ENCODE results near the gene NIF3L1.
"Not testable (repeated sequence)": the region's sequence is repeated elsewhere in the genome, so short reads cannot be mapped to it uniquely, and the experiment has no call there.

The NIF3L1 gene

GRCh38 chr2:200871151-200871550 is 18.0 kb upstream of the NIF3L1 start:
- DNase-seq (ENCODE audit: low read depth): no peak

GRCh38 chr2:200873560-200873959 is 15.6 kb upstream of the NIF3L1 start:
- no peak for DNase-seq (ENCODE audit: low read depth)

GRCh38 chr2:200877443-200877842 is 11.7 kb upstream of the NIF3L1 start:
- no peak for DNase-seq (ENCODE audit: low read depth)

GRCh38 chr2:200878289-200878880 is 10.8 kb upstream of the NIF3L1 start:
- no peak for DNase-seq (ENCODE audit: low read depth)

GRCh38 chr2:200881715-200882249 is 7.4 kb upstream of the NIF3L1 start:
- DNase-seq (ENCODE audit: low read depth): not testable (repeated sequence)

- DNase-seq (ENCODE audit: low read depth): no peak
Measured at GRCh38 chr2:200899482-200899881, 10.3 kb downstream of the NIF3L1 start.

- peak; percentile 56 for DNase-seq (ENCODE audit: low read depth)
Measured at GRCh38 chr2:200901459-200902072, 12.4 kb downstream of the NIF3L1 start.

GRCh38 chr2:200905618-200906296 is 16.6 kb downstream of the NIF3L1 start:
- DNase-seq (ENCODE audit: low read depth): no peak

- no peak for DNase-seq (ENCODE audit: low read depth)
Measured at GRCh38 chr2:200909958-200910357, 20.8 kb downstream of the NIF3L1 start.

- DNase-seq (ENCODE audit: low read depth): no peak
Measured at GRCh38 chr2:200913654-200914053, 24.5 kb downstream of the NIF3L1 start.

GRCh38 chr2:200922439-200922838 is 33.3 kb downstream of the NIF3L1 start:
- no peak for DNase-seq (ENCODE audit: low read depth)

- DNase-seq (ENCODE audit: low read depth): no peak
Measured at GRCh38 chr2:200929334-200930249, 40.4 kb downstream of the NIF3L1 start.

GRCh38 chr2:200930947-200931626 is 41.9 kb downstream of the NIF3L1 start:
- no peak for DNase-seq (ENCODE audit: low read depth)

- DNase-seq (ENCODE audit: low read depth): no peak
Measured at GRCh38 chr2:200939832-200940231, 50.7 kb downstream of the NIF3L1 start.

GRCh38 chr2:200943527-200944105 is 54.4 kb downstream of the NIF3L1 start:
- no peak for DNase-seq (ENCODE audit: low read depth)

- no peak for DNase-seq (ENCODE audit: low read depth)
Measured at GRCh38 chr2:200944467-200945394, 55.6 kb downstream of the NIF3L1 start.

GRCh38 chr2:200945395-200945729 is 56.2 kb downstream of the NIF3L1 start:
- no peak for DNase-seq (ENCODE audit: low read depth)

GRCh38 chr2:200950378-200950777 is 61.2 kb downstream of the NIF3L1 start:
- DNase-seq (ENCODE audit: low read depth): no peak

All from CMK (cell line).